ENCODE data around the gene MINDY4. TPM values are rescaled to one million over a fixed set of nuclear protein-coding genes. Genes with fewer than 3 reads are reported as not detected.
A peak's percentile ranks its signal among the peaks of the same experiment; 100 is the strongest.

Gene MINDY4
- total and polyA plus RNA-seq, 2 of the 8 experiments (the other 6 are each of a cell fraction or from before 2014, with no cell fraction given), result 1.3 to 3.6 TPM

DNA sequence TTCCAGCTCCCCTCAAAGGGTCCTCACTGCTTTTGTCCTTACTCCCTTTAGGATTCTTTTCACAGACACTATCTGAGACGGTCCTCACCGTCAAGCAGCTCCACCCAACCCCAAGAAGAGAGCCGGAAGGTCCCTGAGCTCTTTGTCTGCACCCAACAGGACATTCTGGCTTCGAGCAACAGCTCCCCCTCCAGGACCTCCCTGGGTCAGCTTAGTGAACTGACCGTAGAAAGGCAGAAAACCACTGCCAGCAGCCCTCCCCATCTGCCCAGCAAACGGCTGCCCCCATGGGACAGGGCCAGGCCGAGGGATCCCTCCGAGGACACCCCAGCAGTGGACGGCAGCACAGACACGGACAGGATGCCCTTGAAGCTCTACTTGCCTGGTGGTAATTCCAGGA is 19.9 kb downstream of the MINDY4 start:
- WGBS, 2 experiments (ENCODE audit: extremely low coverage in 1 of 2, insufficient coverage in 1 of 2, insufficient read length in 1 of 2, insufficient replicate concordance in 2 of 2, low coverage in 1 of 2, low lambda C conversion rate in 2 of 2, missing lambda C conversion rate in 1 of 2), result 79% methylated on average over 10 of the region's 10 CpGs; no CpG with 5 or more reads in 1 of the 2 experiments
- no peak overlapping the region for H3K9ac ChIP-seq (replicated peaks in 1 of 4; ENCODE audit: extremely low read depth in 1 of 4, low read depth in 3 of 4, low read length in 3 of 4)
- H3K9me3 ChIP-seq (ENCODE audit: insufficient read depth in 2 of 2, low read depth in 1 of 2, low read length in 1 of 2), result no peaks in the 10 kb centered on the region
- H4K91ac ChIP-seq (replicated peaks; ENCODE audit: insufficient read length, low read length), result no peak overlapping the region
- H2BK12ac ChIP-seq (ENCODE audit: low read depth, low read length), result 0 out of 2 replicates have a peak overlapping the region, but pooled peaks have one; percentile 20
- no peak overlapping the region for H2BK120ac ChIP-seq (replicated peaks; ENCODE audit: low read depth, low read length)
- POLR2A ChIA-PET (ENCODE audit: partially characterized antibody), result interaction anchor here (0.6 to 1.3 kb wide), 3 partner anchors 19 to 169 kb away, joined by 3 to 4 read pairs (median 3); partner anchors contain the start of gene MINDY4
- H3K4ac ChIP-seq (replicated peaks; ENCODE audit: insufficient read length, low read depth, low read length), result no peak overlapping the region
- no peak overlapping the region for H3K23ac ChIP-seq (ENCODE audit: insufficient read length)
- H2AK5ac ChIP-seq (ENCODE audit: low read depth, low read length), result no peak overlapping the region
- H3K27ac ChIP-seq (ENCODE audit: low read depth, low read length), result no peak overlapping the region
- no peaks in the 10 kb centered on the region for H4K20me1 ChIP-seq (replicated peaks in 1 of 2; ENCODE audit: control insufficient read depth in 1 of 2, insufficient read depth in 2 of 2, low read length in 2 of 2)
- TF ChIP-seq, protein P1, sequence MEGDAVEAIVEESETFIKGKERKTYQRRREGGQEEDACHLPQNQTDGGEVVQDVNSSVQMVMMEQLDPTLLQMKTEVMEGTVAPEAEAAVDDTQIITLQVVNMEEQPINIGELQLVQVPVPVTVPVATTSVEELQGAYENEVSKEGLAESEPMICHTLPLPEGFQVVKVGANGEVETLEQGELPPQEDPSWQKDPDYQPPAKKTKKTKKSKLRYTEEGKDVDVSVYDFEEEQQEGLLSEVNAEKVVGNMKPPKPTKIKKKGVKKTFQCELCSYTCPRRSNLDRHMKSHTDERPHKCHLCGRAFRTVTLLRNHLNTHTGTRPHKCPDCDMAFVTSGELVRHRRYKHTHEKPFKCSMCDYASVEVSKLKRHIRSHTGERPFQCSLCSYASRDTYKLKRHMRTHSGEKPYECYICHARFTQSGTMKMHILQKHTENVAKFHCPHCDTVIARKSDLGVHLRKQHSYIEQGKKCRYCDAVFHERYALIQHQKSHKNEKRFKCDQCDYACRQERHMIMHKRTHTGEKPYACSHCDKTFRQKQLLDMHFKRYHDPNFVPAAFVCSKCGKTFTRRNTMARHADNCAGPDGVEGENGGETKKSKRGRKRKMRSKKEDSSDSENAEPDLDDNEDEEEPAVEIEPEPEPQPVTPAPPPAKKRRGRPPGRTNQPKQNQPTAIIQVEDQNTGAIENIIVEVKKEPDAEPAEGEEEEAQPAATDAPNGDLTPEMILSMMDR (IDR thresholded peaks at IDR 0.05; ENCODE audit: control extremely low read depth in 1 of 3, insufficient read depth in 1 of 3, low read depth in 1 of 3, low read length in 3 of 3), result peak; percentile 56 to 66 (median 60)
- TF ChIP-seq RAD21 (IDR thresholded peaks at IDR 0.05 in 1 of 2, conservative IDR thresholded peaks at IDR 0.05 in 1 of 2; ENCODE audit: low read depth in 2 of 2, low read length in 2 of 2) (peak; percentile 42 to 58; a peak in 3 of 4 replicates), RNF2 (IDR thresholded peaks at IDR 0.05; ENCODE audit: borderline replicate concordance, low read depth, low read length, missing control alignments, poor library complexity, severe bottlenecking) (no peak)
- H3K36me3 ChIP-seq (ENCODE audit: control insufficient read depth in 2 of 4, insufficient read depth in 4 of 4, low read length in 3 of 4), result peaks cover 0 to 3% (median 0%) of the 10 kb centered on the region in 4 experiments; a peak in 2 of 8 replicates
- no peak overlapping the region for H3K4me2 ChIP-seq (ENCODE audit: insufficient read depth in 1 of 2, low read depth in 2 of 2, low read length in 2 of 2)
- no peaks in the 10 kb centered on the region for H3K27me3 ChIP-seq (replicated peaks in 1 of 4; ENCODE audit: control insufficient read depth in 3 of 4, extremely low read depth in 1 of 4, insufficient read depth in 3 of 4, low read length in 3 of 4)
- CTCF ChIA-PET (ENCODE audit: partially characterized antibody), result interaction anchor here (0.6 to 2.3 kb wide), 34 partner anchors 8 to 345 kb away, joined by 3 to 23 read pairs (median 4); partner anchors contain the start of genes CRHR2, INMT and MINDY4
- no peak overlapping the region for H2BK15ac ChIP-seq (ENCODE audit: low read length)
- H3K18ac ChIP-seq (ENCODE audit: extremely low read depth, low read length), result no peak overlapping the region
- H3K14ac ChIP-seq (ENCODE audit: insufficient read length), result no peak overlapping the region
- no peak overlapping the region for H2AFZ ChIP-seq (ENCODE audit: low read length)
- no peak overlapping the region for H3K4me3 ChIP-seq (ENCODE audit: extremely low read depth in 1 of 4, insufficient read depth in 2 of 4, low read depth in 3 of 4, low read length in 4 of 4)
- no peak overlapping the region for H3K56ac ChIP-seq (replicated peaks; ENCODE audit: insufficient read length, low read depth, low read length)
- no peak overlapping the region for H2BK20ac ChIP-seq (ENCODE audit: low read length)
- no peaks in the 10 kb centered on the region for H3K79me2 ChIP-seq (ENCODE audit: control insufficient read depth in 1 of 2, insufficient read depth in 2 of 2, low read length in 2 of 2)
- FAIRE-seq (no peak), DNase-seq (ENCODE audit: low read depth in 1 of 2, low spot score in 2 of 2) (peak in 1 of 2 experiments; percentile 54)
- no peaks in the 10 kb centered on the region; the same call in 1 of the 2 replicates for H3K79me1 ChIP-seq (ENCODE audit: low read depth, low read length)
- H3K23me2 ChIP-seq (ENCODE audit: low read depth, low read length), result 0 out of 2 replicates have a peak, but pooled peaks cover 2% of the 10 kb centered on the region
- no peak overlapping the region for H2BK5ac ChIP-seq (ENCODE audit: low read depth, low read length)
- H3K4me1 ChIP-seq (replicated peaks in 1 of 4; ENCODE audit: control insufficient read depth in 3 of 4, insufficient read depth in 4 of 4, low read length in 3 of 4), result 0 out of 7 replicates have a peak, but pooled peaks cover 0 to 3% (median 0%) of the 10 kb centered on the region in 4 experiments
- no peak overlapping the region for H4K8ac ChIP-seq (ENCODE audit: extremely low read depth, insufficient read depth, low read length)
- no peak overlapping the region for H4K5ac ChIP-seq (ENCODE audit: insufficient read length, low read depth, low read length)

All from H1 (cell line).